HepG2 (cell line): ENCODE results near the gene IQCH.

ENCODE experiments used
- EZH2 ChIP-seq: conservative IDR thresholded peaks from 2 replicates; pipeline ENCODE4 v1.6.1; 2012; ENCODE audit warnings: mild to moderate bottlenecking, low read depth, low read length, moderate library complexity
- FOXK2 ChIP-seq: fragments of 450-650 bp; IDR thresholded peaks from 2 replicates; pipeline ENCODE4 v1.6.1; 2016
- FOXM1 ChIP-seq: sonication (generic); formaldehyde crosslinking; IDR thresholded peaks from 2 replicates; pipeline ENCODE4 v1.5.0; 2020; ENCODE audit warnings: missing genetic modification reagents
- HNRNPL ChIP-seq: fragments of 200-400 bp; formaldehyde crosslinking; IDR thresholded peaks from 2 replicates; pipeline ENCODE4 v1.6.1; 2017; ENCODE audit warnings: mild to moderate bottlenecking, low read depth, low read length
- SAP130 ChIP-seq: IDR thresholded peaks from 2 replicates; pipeline ENCODE4 v1.6.1; 2016; ENCODE audit warnings: low read depth
- SMC3 ChIP-seq: IDR thresholded peaks from 2 replicates; pipeline ENCODE4 v1.6.1; 2011; ENCODE audit warnings: low read length, improper control_type of control experiment
- SOX6 ChIP-seq, 2 experiments: fragments of 450-650 bp in 1 of 2; sonication (generic) in 1 of 2; formaldehyde crosslinking in 1 of 2; IDR thresholded peaks; 2 replicates each; pipeline versions ENCODE4 v1.4.0 to v1.6.1; 2017 to 2020; ENCODE audit warnings: antibody characterized with exemption in 1 of 2, mild to moderate bottlenecking in 1 of 2, missing genetic modification reagents in 1 of 2
- SRF ChIP-seq: IDR thresholded peaks from 2 replicates; pipeline ENCODE4 v1.6.1; 2011; ENCODE audit warnings: mild to moderate bottlenecking, low read depth, low read length, moderate library complexity
- TF ChIP-seq, protein P1 (sequence below): sonication (generic); formaldehyde crosslinking; IDR thresholded peaks from 2 replicates; pipeline ENCODE4 v1.9.0; 2022; ENCODE audit warnings: missing genetic modification reagents, mild to moderate bottlenecking, borderline replicate concordance
- TF ChIP-seq, protein P2 (sequence below): sonication (generic); formaldehyde crosslinking; IDR thresholded peaks from 2 replicates; pipeline ENCODE4 v1.5.0; 2020; ENCODE audit warnings: mild to moderate bottlenecking, missing genetic modification reagents, moderate library complexity

GRCh38 chr15:67259379-67259778 is 4.8 kb downstream of the IQCH start:
- no peak for TF ChIP-seq FOXM1
- no peak for TF ChIP-seq SOX6 (IDR thresholded peaks at IDR 0.05)
- TF ChIP-seq SOX6 (CRISPR knock-in tag; IDR thresholded peaks at IDR 0.05) = no peak
- TF ChIP-seq, protein P1, sequence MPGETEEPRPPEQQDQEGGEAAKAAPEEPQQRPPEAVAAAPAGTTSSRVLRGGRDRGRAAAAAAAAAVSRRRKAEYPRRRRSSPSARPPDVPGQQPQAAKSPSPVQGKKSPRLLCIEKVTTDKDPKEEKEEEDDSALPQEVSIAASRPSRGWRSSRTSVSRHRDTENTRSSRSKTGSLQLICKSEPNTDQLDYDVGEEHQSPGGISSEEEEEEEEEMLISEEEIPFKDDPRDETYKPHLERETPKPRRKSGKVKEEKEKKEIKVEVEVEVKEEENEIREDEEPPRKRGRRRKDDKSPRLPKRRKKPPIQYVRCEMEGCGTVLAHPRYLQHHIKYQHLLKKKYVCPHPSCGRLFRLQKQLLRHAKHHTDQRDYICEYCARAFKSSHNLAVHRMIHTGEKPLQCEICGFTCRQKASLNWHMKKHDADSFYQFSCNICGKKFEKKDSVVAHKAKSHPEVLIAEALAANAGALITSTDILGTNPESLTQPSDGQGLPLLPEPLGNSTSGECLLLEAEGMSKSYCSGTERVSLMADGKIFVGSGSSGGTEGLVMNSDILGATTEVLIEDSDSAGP (CRISPR knock-in tag) = no peak
- TF ChIP-seq, protein P2, sequence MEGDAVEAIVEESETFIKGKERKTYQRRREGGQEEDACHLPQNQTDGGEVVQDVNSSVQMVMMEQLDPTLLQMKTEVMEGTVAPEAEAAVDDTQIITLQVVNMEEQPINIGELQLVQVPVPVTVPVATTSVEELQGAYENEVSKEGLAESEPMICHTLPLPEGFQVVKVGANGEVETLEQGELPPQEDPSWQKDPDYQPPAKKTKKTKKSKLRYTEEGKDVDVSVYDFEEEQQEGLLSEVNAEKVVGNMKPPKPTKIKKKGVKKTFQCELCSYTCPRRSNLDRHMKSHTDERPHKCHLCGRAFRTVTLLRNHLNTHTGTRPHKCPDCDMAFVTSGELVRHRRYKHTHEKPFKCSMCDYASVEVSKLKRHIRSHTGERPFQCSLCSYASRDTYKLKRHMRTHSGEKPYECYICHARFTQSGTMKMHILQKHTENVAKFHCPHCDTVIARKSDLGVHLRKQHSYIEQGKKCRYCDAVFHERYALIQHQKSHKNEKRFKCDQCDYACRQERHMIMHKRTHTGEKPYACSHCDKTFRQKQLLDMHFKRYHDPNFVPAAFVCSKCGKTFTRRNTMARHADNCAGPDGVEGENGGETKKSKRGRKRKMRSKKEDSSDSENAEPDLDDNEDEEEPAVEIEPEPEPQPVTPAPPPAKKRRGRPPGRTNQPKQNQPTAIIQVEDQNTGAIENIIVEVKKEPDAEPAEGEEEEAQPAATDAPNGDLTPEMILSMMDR (CRISPR knock-in tag) = no peak
- TF ChIP-seq SAP130 (CRISPR knock-in tag) = no peak
- TF ChIP-seq HNRNPL = no peak
- no peak for TF ChIP-seq EZH2
- TF ChIP-seq SRF = no peak
- TF ChIP-seq FOXK2 = no peak
- TF ChIP-seq SMC3 = no peak
